ENCODE results near the gene FBXL16. TPM values are rescaled to one million over a fixed set of nuclear protein-coding genes. Genes with fewer than 3 reads are reported as not detected.
A peak's percentile ranks its signal among the peaks of the same experiment; 100 is the strongest.

FBXL16 gene
- total and polyA plus RNA-seq, 2 of the 13 experiments (the other 11 are each of a cell fraction or from before 2014, with no cell fraction given), result 0.22 to 2.0 TPM

DNA sequence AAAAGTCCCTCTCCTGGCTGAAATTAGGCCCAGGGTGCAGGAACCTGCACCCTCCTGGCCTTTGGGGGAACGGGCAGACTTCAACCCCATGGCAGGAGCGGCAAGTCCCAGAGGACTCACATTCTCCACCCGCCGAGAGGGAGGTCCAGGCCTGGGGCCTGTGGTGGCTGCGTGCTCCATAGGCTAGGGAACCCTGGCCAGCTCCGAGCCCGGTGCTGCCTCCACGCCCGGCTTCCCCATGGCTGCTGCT lies 20.5 kb upstream of the FBXL16 start:
- BruUV-seq (replicated peaks), result no TSS peak
- FAIRE-seq, result no peak
- H3K4me1 ChIP-seq (ENCODE audit: insufficient read depth, low read length), result peaks cover 19% of the 10 kb centered on the region
- H4K20me1 ChIP-seq (ENCODE audit: insufficient read depth, low read length), result no peaks in the 10 kb centered on the region
- no peak for DNase-seq (ENCODE audit: low spot score)
- TF ChIP-seq ATF2 (CRISPR knock-in tag; IDR thresholded peaks at IDR 0.05) (no peak), AGO1 (IDR thresholded peaks at IDR 0.05; ENCODE audit: low read depth, low read length, poor library complexity, severe bottlenecking) (peak; percentile 62)
- peak overlapping the region in 1 of 3 experiments; percentile 82; a peak in 1 of 6 replicates for H3K4me3 ChIP-seq (replicated peaks in 1 of 3; ENCODE audit: insufficient read depth in 1 of 3, low read depth in 2 of 3, low read length in 3 of 3)
- CTCF ChIA-PET (ENCODE audit: low intra/inter-chr PET ratio, low total read pairs), result no interaction called here
- no peaks in the 10 kb centered on the region for H3K36me3 ChIP-seq (replicated peaks in 1 of 2; ENCODE audit: control insufficient read depth in 1 of 2, insufficient read depth in 2 of 2, low read length in 2 of 2)
- 5% methylated on average over 4 of the region's 9 CpGs for WGBS (ENCODE audit: low lambda C conversion rate)
- intact Hi-C loops (cut with micrococcal nuclease; ENCODE audit: unreplicated experiment) (no loop called here), in situ Hi-C loops (cut with HindIII; ENCODE audit: extremely low pct_ligation_motif_present, low pct_unique_long_range_greater_than_20kb) (no loop called here)
- H3K27ac ChIP-seq (ENCODE audit: extremely low read length, insufficient read depth, low read length), result no peak overlapping the region
- POLR2A ChIA-PET, result interaction anchor here (1.2 to 2.6 kb wide), 3 partner anchors 10 to 35 kb away, joined by 3 to 14 read pairs (median 7); partner anchors contain the start of genes CIAO3 and MSLN
- no peaks in the 10 kb centered on the region for H3K9me3 ChIP-seq (ENCODE audit: low read length)
- H3K27me3 ChIP-seq (ENCODE audit: control insufficient read depth in 1 of 2, insufficient read depth in 2 of 2, low read length in 2 of 2), result peaks cover 0 to 3% of the 10 kb centered on the region in 2 experiments; a peak in 1 of 5 replicates
- peak; percentile 6 for ATAC-seq
- H2AFZ ChIP-seq (ENCODE audit: low read length), result no peak overlapping the region
- peak overlapping the region; percentile 94 for H3K4me2 ChIP-seq (ENCODE audit: low read depth, low read length)
- no peaks in the 10 kb centered on the region for H3K79me2 ChIP-seq (ENCODE audit: insufficient read depth, low read length)
- no peak overlapping the region for H3K9ac ChIP-seq (ENCODE audit: insufficient read depth, low read depth, low read length)

DNA sequence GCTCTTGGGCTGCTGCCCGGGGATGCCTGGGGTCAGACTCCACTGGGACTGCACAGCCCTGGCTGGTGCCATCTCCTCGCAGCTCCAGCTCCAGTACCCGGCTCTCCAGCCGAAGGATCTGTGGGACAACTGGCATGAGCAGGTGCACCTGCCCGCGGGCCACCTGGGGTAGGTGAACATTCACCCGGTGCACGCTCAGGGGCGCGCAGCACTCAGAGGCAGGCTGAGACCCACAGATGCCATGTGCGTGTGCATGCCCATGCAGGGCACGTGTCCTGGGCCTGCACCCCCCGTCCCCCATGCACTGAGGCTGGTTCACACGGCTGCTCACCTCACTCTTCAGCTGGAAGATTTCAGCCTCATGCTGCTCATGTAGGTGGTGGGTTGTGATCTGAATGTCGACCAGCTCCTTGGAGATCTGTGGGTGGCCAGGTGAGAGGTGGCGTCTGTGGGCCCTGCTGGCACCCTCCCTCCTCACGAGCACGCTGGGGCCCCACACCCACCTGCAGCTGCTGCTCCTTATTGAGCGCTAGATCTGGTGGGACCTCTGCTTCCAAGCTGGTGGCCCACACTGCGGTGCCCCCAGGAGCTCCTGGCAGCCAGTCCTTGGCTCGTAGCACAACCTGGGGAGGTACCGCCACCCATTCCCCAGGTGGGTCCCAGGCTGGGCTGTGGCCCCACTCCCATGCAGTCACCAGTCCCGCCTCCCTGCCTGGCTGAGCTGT lies 20.0 kb upstream of the FBXL16 start:
- intact Hi-C loops (cut with micrococcal nuclease; ENCODE audit: unreplicated experiment) (no loop called here), in situ Hi-C loops (cut with HindIII; ENCODE audit: extremely low pct_ligation_motif_present, low pct_unique_long_range_greater_than_20kb) (no loop called here)
- no TSS peak for BruUV-seq (replicated peaks)
- H3K4me3 ChIP-seq (replicated peaks in 1 of 3; ENCODE audit: insufficient read depth in 1 of 3, low read depth in 2 of 3, low read length in 3 of 3), result no peak overlapping the region
- no peaks in the 10 kb centered on the region for H3K36me3 ChIP-seq (replicated peaks in 1 of 2; ENCODE audit: control insufficient read depth in 1 of 2, insufficient read depth in 2 of 2, low read length in 2 of 2)
- DNase-seq (ENCODE audit: low spot score) (no peak), FAIRE-seq (no peak), ATAC-seq (no peak)
- H3K9ac ChIP-seq (ENCODE audit: insufficient read depth, low read depth, low read length), result no peak overlapping the region
- no peak overlapping the region for H3K27ac ChIP-seq (ENCODE audit: extremely low read length, insufficient read depth, low read length)
- H2AFZ ChIP-seq (ENCODE audit: low read length), result no peak overlapping the region
- no peak overlapping the region for H3K4me2 ChIP-seq (ENCODE audit: low read depth, low read length)
- no peaks in the 10 kb centered on the region for H3K9me3 ChIP-seq (ENCODE audit: low read length)
- no peaks in the 10 kb centered on the region for H3K79me2 ChIP-seq (ENCODE audit: insufficient read depth, low read length)
- WGBS (ENCODE audit: low lambda C conversion rate), result 81% methylated on average over 3 of the region's 23 CpGs
- peaks cover 0 to 3% of the 10 kb centered on the region in 2 experiments; a peak in 1 of 5 replicates for H3K27me3 ChIP-seq (ENCODE audit: control insufficient read depth in 1 of 2, insufficient read depth in 2 of 2, low read length in 2 of 2)
- CTCF ChIA-PET (ENCODE audit: low intra/inter-chr PET ratio, low total read pairs), result no interaction called here
- no peaks in the 10 kb centered on the region for H4K20me1 ChIP-seq (ENCODE audit: insufficient read depth, low read length)
- H3K4me1 ChIP-seq (ENCODE audit: insufficient read depth, low read length), result peaks cover 19% of the 10 kb centered on the region
- POLR2A ChIA-PET, result interaction anchor here (1.2 to 2.6 kb wide), 3 partner anchors 10 to 35 kb away, joined by 3 to 14 read pairs (median 7); partner anchors contain the start of genes CIAO3 and MSLN
- TF ChIP-seq AGO2 (optimal IDR thresholded peaks at IDR 0.05; ENCODE audit: low read depth, low read length) (peak; percentile 51), NRL (CRISPR knock-in tag; IDR thresholded peaks at IDR 0.05; ENCODE audit: borderline replicate concordance) (0 out of 2 replicates have a peak, but pooled peaks have one; percentile 4), ZFYVE20 (CRISPR knock-in tag; IDR thresholded peaks at IDR 0.05; ENCODE audit: borderline replicate concordance, low read depth) (no peak), MAZ (IDR thresholded peaks at IDR 0.05; ENCODE audit: borderline replicate concordance, low read depth, low read length) (no peak), MAZ (CRISPR knock-in tag; IDR thresholded peaks at IDR 0.05; ENCODE audit: low read depth) (no peak), POLR2G (IDR thresholded peaks at IDR 0.05; ENCODE audit: low read depth, low read length) (peak; percentile 6; the same call in 1 of the 2 replicates), ARHGAP35 (CRISPR knock-in tag; IDR thresholded peaks at IDR 0.05; ENCODE audit: borderline replicate concordance) (no peak), ERF (CRISPR knock-in tag; IDR thresholded peaks at IDR 0.05) (no peak), HDAC2 (CRISPR knock-in tag; IDR thresholded peaks at IDR 0.05) (no peak)
- TF ChIP-seq, protein P1, sequence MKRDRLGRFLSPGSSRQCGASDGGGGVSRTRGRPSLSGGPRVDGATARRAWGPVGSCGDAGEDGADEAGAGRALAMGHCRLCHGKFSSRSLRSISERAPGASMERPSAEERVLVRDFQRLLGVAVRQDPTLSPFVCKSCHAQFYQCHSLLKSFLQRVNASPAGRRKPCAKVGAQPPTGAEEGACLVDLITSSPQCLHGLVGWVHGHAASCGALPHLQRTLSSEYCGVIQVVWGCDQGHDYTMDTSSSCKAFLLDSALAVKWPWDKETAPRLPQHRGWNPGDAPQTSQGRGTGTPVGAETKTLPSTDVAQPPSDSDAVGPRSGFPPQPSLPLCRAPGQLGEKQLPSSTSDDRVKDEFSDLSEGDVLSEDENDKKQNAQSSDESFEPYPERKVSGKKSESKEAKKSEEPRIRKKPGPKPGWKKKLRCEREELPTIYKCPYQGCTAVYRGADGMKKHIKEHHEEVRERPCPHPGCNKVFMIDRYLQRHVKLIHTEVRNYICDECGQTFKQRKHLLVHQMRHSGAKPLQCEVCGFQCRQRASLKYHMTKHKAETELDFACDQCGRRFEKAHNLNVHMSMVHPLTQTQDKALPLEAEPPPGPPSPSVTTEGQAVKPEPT (CRISPR knock-in tag; IDR thresholded peaks at IDR 0.05; ENCODE audit: low read depth), result no peak
